IMR-90 (cell line): Measurements from ENCODE around the gene SEPSECS.

ENCODE experiments used
- BHLHE40 ChIP-seq: fragments of 150-350 bp; IDR thresholded peaks from 2 replicates; pipeline ENCODE4 v1.6.1; 2016; ENCODE audit warnings: mild to moderate bottlenecking, low read depth, low read length
- CHD1 ChIP-seq: IDR thresholded peaks from 2 replicates; pipeline ENCODE4 v1.6.1; 2012; ENCODE audit warnings: low read depth, low read length, improper control_type of control experiment
- MAZ ChIP-seq: IDR thresholded peaks from 2 replicates; pipeline ENCODE4 v1.6.1; 2012; ENCODE audit warnings: low read depth, mild to moderate bottlenecking, low read length, improper control_type of control experiment, moderate library complexity, borderline replicate concordance
- POLR2A ChIP-seq: IDR thresholded peaks from 2 replicates; pipeline ENCODE4 v1.6.1; 2012; ENCODE audit warnings: mild to moderate bottlenecking, low read depth, low read length
- RAD21 ChIP-seq: IDR thresholded peaks from 2 replicates; pipeline ENCODE4 v1.6.1; 2012; ENCODE audit warnings: low read length, improper control_type of control experiment
- RFX5 ChIP-seq: IDR thresholded peaks from 2 replicates; pipeline ENCODE4 v1.8.0; 2012; ENCODE audit warnings: low read depth, mild to moderate bottlenecking, low read length, moderate library complexity
- SMC3 ChIP-seq: fragments of 150-350 bp; IDR thresholded peaks from 2 replicates; pipeline ENCODE4 v1.6.1; 2016; ENCODE audit warnings: low read depth, mild to moderate bottlenecking, antibody characterized with exemption, low read length, moderate library complexity
- TF ChIP-seq, protein P1 (sequence below): conservative IDR thresholded peaks from 2 replicates; pipeline ENCODE4 v1.5.1; 2012; ENCODE audit warnings: mild to moderate bottlenecking, low read depth, low read length, improper control_type of control experiment
- TF ChIP-seq, protein P2 (sequence below): fragments of 150-350 bp; IDR thresholded peaks from 2 replicates; pipeline ENCODE4 v1.6.1; 2016; ENCODE audit warnings: low read depth, mild to moderate bottlenecking, low read length, moderate library complexity, borderline replicate concordance

DNA sequence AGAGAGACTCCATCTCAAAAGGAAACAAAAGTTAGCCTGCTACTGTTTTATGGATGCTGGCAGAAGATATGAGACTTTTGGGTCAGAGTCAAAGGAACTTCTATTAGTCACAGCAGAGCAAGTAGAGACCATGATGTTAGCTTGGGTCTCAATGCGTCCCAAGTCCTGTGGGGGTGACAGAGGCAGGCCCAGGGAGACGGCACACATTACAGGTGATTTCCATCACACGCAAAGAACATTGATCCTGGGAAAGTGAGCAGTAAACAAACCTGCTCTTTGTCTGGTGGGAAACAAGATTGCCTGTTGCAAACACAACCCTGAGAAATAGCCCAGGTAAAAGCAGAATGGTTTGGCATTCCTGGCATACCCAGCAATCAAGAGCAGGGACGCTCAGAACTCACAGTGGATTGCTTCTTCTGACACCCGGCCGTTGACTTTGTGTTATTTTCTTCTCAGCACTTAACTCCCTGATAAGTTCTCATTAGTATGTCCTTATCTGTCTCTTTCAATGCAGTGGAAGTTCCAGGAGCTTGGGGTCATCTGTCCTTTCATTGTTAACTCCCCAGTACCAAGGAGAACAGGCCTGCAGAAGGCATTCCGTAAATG, 78.3 kb downstream of the SEPSECS start:
- TF ChIP-seq, protein P1, sequence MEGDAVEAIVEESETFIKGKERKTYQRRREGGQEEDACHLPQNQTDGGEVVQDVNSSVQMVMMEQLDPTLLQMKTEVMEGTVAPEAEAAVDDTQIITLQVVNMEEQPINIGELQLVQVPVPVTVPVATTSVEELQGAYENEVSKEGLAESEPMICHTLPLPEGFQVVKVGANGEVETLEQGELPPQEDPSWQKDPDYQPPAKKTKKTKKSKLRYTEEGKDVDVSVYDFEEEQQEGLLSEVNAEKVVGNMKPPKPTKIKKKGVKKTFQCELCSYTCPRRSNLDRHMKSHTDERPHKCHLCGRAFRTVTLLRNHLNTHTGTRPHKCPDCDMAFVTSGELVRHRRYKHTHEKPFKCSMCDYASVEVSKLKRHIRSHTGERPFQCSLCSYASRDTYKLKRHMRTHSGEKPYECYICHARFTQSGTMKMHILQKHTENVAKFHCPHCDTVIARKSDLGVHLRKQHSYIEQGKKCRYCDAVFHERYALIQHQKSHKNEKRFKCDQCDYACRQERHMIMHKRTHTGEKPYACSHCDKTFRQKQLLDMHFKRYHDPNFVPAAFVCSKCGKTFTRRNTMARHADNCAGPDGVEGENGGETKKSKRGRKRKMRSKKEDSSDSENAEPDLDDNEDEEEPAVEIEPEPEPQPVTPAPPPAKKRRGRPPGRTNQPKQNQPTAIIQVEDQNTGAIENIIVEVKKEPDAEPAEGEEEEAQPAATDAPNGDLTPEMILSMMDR: no peak
- TF ChIP-seq POLR2A (no peak), MAZ (no peak), CHD1 (no peak), SMC3 (no peak), RFX5 (no peak), BHLHE40 (no peak), RAD21 (no peak)
- TF ChIP-seq, protein P2, sequence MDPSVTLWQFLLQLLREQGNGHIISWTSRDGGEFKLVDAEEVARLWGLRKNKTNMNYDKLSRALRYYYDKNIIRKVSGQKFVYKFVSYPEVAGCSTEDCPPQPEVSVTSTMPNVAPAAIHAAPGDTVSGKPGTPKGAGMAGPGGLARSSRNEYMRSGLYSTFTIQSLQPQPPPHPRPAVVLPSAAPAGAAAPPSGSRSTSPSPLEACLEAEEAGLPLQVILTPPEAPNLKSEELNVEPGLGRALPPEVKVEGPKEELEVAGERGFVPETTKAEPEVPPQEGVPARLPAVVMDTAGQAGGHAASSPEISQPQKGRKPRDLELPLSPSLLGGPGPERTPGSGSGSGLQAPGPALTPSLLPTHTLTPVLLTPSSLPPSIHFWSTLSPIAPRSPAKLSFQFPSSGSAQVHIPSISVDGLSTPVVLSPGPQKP: no peak
